Suprapubic skin (tissue), 4 donors: ENCODE results near the gene TMPO. TPM values are rescaled to one million over a fixed set of nuclear protein-coding genes. Genes with fewer than 3 reads are reported as not detected.
"Not testable (repeated sequence)": the region's sequence is repeated elsewhere in the genome, so short reads cannot be mapped to it uniquely, and the experiment has no call there.

Experiments
- DNase-seq, 2 donors: peaks; one replicate each; pipeline ENCODE4 v3.0.0-alpha.2; 2019; ENCODE audit warnings: low spot score in 2 of 2
- H3K27ac ChIP-seq: fragments of 200-600 bp; sonication (generic); one replicate; pipeline ENCODE4 v1.5.1; 2019
- H3K27me3 ChIP-seq: fragments of 200-600 bp; sonication (generic); one replicate; pipeline ENCODE4 v1.5.1; 2019
- H3K36me3 ChIP-seq: fragments of 200-600 bp; sonication (generic); one replicate; pipeline ENCODE4 v1.5.1; 2019
- H3K4me1 ChIP-seq: fragments of 200-600 bp; sonication (generic); one replicate; pipeline ENCODE4 v1.5.1; 2019
- H3K4me3 ChIP-seq: fragments of 200-600 bp; sonication (generic); one replicate; pipeline ENCODE4 v1.5.1; 2019; ENCODE audit warnings: mild to moderate bottlenecking
- H3K9me3 ChIP-seq: fragments of 200-600 bp; sonication (generic); one replicate; pipeline ENCODE4 v1.5.1; 2019
- EP300 ChIP-seq: sonication (generic); formaldehyde crosslinking; IDR thresholded peaks from one replicate; pipeline ENCODE4 v1.6.1; 2017; ENCODE audit warnings: antibody characterized with exemption
- POLR2A ChIP-seq, 2 donors: fragments of 450-650 bp; IDR thresholded peaks; one replicate each; pipeline ENCODE4 v1.6.1; 2017; ENCODE audit warnings: antibody characterized with exemption in 2 of 2, mild to moderate bottlenecking in 2 of 2, moderate library complexity in 2 of 2
- POLR2AphosphoS5 ChIP-seq, 3 donors: sonication (generic); formaldehyde crosslinking; IDR thresholded peaks; one replicate each; pipeline ENCODE4 v1.6.1; 2017; ENCODE audit warnings: antibody characterized with exemption in 3 of 3
- WGBS: methylation state at CpG from one replicate; pipeline ENCODE4 v1.1.5; 2018; 5-methylcytosine and 5-hydroxymethylcytosine counted together
- total RNA-seq, 4 donors: library from RNA; depleted of rRNA; stranded (reverse); fragments of >200 nt; gene quantifications; one replicate each; pipeline ENCODE4 v1.1.0, GENCODE V29; 2016
- TF ChIP-seq, protein P1 (sequence below), 2 donors: fragments of 200-600 bp in 1 of 2; fragments of 450-650 bp in 1 of 2; sonication (generic) in 1 of 2; IDR thresholded peaks; one replicate each; pipeline ENCODE4 v1.5.1; 2016 to 2019; ENCODE audit warnings: antibody characterized with exemption in 2 of 2, mild to moderate bottlenecking in 1 of 2, moderate library complexity in 1 of 2

The TMPO gene
- total RNA-seq, 4 donors from 2014 or later: 45.7 to 66.5 (median 51.0) TPM

DNA sequence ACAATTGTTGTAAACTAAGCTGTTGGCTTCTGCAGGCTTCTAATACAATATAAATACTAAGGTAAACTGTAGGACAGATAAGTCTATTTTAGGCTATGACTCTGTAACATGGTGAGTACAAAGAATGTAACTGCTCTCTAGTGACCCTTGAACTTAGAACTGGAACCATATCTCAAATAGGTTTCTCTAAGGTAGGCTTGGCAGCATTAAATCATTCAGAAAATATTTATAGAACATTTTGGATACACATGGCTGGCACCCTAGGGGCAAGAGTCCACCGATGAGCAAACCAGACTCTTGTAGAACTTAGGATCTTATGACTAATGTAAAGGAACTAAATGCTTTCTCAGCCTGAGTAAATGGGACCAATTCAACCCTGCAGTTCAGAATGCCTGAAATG, 58.7 kb downstream of the TMPO start:
- no peaks in the 10 kb centered on the region for H3K4me1 ChIP-seq
- TF ChIP-seq EP300 (no peak), POLR2AphosphoS5 (IDR thresholded peaks at IDR 0.05) (no peak), POLR2A (IDR thresholded peaks at IDR 0.05) (no peak)
- TF ChIP-seq, protein P1, sequence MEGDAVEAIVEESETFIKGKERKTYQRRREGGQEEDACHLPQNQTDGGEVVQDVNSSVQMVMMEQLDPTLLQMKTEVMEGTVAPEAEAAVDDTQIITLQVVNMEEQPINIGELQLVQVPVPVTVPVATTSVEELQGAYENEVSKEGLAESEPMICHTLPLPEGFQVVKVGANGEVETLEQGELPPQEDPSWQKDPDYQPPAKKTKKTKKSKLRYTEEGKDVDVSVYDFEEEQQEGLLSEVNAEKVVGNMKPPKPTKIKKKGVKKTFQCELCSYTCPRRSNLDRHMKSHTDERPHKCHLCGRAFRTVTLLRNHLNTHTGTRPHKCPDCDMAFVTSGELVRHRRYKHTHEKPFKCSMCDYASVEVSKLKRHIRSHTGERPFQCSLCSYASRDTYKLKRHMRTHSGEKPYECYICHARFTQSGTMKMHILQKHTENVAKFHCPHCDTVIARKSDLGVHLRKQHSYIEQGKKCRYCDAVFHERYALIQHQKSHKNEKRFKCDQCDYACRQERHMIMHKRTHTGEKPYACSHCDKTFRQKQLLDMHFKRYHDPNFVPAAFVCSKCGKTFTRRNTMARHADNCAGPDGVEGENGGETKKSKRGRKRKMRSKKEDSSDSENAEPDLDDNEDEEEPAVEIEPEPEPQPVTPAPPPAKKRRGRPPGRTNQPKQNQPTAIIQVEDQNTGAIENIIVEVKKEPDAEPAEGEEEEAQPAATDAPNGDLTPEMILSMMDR (IDR thresholded peaks at IDR 0.05): no peak
- 81% methylated on average over 1 of the region's 1 CpG for WGBS
- H3K4me3 ChIP-seq: no peak overlapping the region
- no peaks in the 10 kb centered on the region for H3K36me3 ChIP-seq
- no peak overlapping the region for H3K27ac ChIP-seq
- DNase-seq: no peak
- H3K27me3 ChIP-seq: no peaks in the 10 kb centered on the region
- no peaks in the 10 kb centered on the region for H3K9me3 ChIP-seq

DNA sequence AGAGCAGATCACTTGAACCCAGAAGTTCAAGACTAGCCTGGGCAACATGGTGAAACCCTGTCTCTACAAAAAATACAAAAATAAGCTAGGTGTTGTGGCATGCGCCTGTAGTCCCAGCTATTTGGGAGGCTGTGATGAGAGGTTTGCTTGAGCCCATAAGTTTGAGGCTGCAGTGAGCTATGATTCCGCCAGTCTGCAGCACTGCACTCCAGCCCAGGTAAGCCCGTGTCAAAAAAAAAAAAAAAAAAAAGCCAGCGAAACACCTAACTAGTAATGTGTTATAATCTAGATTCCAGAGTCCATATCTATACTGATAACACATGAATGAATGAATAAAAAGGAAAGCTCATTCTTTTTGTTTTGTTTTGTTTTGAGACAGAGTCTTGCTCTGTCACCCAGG, 59.6 kb downstream of the TMPO start:
- no peak for DNase-seq
- Histone ChIP-seq H3K4me3 (no peak overlapping the region), H3K27me3 (no peaks in the 10 kb centered on the region), H3K9me3 (no peaks in the 10 kb centered on the region), H3K4me1 (no peaks in the 10 kb centered on the region), H3K27ac (no peak overlapping the region), H3K36me3 (no peaks in the 10 kb centered on the region)
- WGBS: 94% methylated on average over 4 of the region's 4 CpGs
- TF ChIP-seq POLR2AphosphoS5 (IDR thresholded peaks at IDR 0.05): no peak

DNA sequence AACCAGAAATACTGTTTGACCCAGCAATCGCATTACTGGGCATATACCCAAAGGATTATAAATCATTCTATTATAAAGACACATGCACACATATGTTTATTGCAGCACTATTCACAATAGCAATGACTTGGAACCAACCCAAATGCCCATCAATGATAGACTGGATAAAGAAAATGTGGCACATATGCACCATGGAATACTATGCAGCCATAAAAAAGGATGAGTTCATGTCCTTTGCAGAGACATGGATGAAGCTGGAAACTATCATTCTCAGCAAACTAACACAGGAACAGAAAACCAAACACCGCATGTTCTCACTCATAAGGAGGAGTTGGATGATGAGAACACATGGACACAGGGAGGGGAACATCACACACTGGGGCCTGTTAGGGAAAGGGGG, 61.4 kb downstream of the TMPO start:
- H3K27ac ChIP-seq, H3K4me3 ChIP-seq, H3K27me3 ChIP-seq, H3K4me1 ChIP-seq, H3K9me3 ChIP-seq, DNase-seq, H3K36me3 ChIP-seq: not testable (repeated sequence)
- 93% methylated on average over 2 of the region's 2 CpGs for WGBS

DNA sequence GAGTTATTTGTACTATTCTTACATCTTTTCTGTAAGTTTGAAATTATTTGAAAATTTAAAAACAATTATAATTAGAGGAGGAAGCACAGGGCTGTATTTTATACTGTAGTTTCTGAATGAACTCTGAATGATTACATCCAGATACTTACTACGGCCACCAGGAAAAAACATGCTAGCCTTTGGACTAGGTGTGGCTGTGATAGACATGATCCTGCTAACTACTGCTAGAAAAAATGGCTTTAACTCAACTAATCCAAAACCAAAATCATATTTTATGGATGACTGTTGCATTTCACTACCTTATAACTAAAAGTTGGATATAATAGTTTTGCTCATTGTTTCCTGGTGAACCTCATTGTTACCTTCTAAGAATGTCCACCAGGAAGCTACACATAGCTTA, 63.0 kb downstream of the TMPO start:
- no peaks in the 10 kb centered on the region for H3K9me3 ChIP-seq
- no peaks in the 10 kb centered on the region for H3K4me1 ChIP-seq
- no peak overlapping the region for H3K4me3 ChIP-seq
- TF ChIP-seq EP300 (no peak), POLR2A (IDR thresholded peaks at IDR 0.05) (no peak), POLR2AphosphoS5 (IDR thresholded peaks at IDR 0.05) (no peak)
- TF ChIP-seq, protein P1 (IDR thresholded peaks at IDR 0.05): no peak
- H3K36me3 ChIP-seq: no peaks in the 10 kb centered on the region
- WGBS: 86% methylated on average over 1 of the region's 1 CpG
- H3K27ac ChIP-seq: no peak overlapping the region
- no peak for DNase-seq
- no peaks in the 10 kb centered on the region for H3K27me3 ChIP-seq

DNA sequence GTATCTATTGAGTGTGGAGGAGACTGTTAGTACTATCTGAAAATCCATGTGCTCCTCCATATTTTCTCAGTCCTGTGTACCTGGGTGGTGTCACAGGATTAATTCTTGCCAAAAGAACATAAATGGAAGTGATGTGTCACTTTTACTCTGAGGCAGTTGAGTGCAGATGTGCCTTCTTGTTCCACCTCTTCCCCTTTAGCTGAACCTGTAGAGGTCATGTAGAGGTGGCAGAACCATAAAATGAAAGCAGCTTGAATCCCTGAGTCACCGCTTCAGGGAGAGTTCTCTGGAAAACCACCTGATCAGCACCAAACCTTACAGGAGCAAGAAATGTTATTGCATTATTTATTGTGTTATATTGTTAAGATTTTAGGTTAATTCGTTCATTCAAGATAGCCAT, 63.4 kb downstream of the TMPO start:
- no peaks in the 10 kb centered on the region for H3K4me1 ChIP-seq
- H3K27me3 ChIP-seq: no peaks in the 10 kb centered on the region
- no peaks in the 10 kb centered on the region for H3K9me3 ChIP-seq
- TF ChIP-seq, protein P1 (IDR thresholded peaks at IDR 0.05): no peak
- TF ChIP-seq POLR2AphosphoS5 (IDR thresholded peaks at IDR 0.05): no peak
- TF ChIP-seq EP300: no peak
- H3K4me3 ChIP-seq: no peak overlapping the region
- WGBS: 70% methylated on average over 2 of the region's 2 CpGs
- no peak for DNase-seq
- H3K27ac ChIP-seq: no peak overlapping the region
- H3K36me3 ChIP-seq: no peaks in the 10 kb centered on the region

DNA sequence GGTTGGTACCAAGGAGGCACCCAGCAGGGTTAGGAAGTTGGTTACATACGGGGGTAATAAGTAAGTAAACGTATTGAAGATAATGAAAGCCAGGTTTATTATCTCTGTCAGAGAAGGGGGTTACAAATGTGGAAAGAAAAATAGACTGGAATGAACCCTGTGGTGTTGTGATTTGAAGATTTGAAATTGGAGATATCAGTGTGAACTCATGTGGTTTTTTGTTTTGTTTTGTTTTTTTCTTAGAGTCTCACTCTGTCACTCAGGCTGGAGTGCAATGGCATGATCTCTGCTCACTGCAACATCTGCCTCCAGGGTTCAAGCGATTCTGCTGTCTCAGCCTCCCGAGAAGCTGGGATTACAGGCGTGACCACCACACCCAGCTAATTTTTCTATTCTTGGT, 64.0 kb downstream of the TMPO start:
- H3K27me3 ChIP-seq: no peaks in the 10 kb centered on the region
- no peaks in the 10 kb centered on the region for H3K9me3 ChIP-seq
- no peak overlapping the region for H3K27ac ChIP-seq
- TF ChIP-seq EP300: no peak
- TF ChIP-seq, protein P1 (IDR thresholded peaks at IDR 0.05): no peak
- no peak for TF ChIP-seq POLR2AphosphoS5 (IDR thresholded peaks at IDR 0.05)
- TF ChIP-seq POLR2A (IDR thresholded peaks at IDR 0.05): no peak
- no peaks in the 10 kb centered on the region for H3K36me3 ChIP-seq
- DNase-seq: no peak
- no peak overlapping the region for H3K4me3 ChIP-seq
- H3K4me1 ChIP-seq: no peaks in the 10 kb centered on the region
- WGBS: 74% methylated on average over 5 of the region's 5 CpGs
